ENCODE results near the gene FRYL.
A peak's percentile ranks its signal among the peaks of the same experiment; 100 is the strongest.
"Not testable (repeated sequence)": the region's sequence is repeated elsewhere in the genome, so short reads cannot be mapped to it uniquely, and the experiment has no call there.

FRYL gene

DNA sequence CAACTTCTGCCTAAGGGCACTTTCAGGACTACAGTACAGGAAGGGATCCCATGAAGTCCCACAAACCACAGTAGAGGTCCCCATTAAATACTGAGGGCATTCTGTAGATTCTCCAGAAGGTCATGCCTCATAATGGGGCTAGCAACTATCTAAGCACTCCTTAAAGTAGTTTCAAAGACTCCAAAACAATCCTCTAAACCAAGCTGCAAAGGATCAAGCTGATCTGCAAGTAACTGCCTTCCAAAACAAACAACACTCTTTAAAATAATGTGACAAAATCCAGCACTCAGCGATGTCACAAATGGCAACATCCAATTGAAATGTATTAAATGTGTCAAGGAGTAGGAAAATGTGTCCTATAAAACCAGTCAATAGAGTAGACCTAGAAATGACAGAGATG is 118.7 kb downstream of the FRYL start:
- DNase-seq (ENCODE audit: low read depth in 2 of 2): no peak

DNA sequence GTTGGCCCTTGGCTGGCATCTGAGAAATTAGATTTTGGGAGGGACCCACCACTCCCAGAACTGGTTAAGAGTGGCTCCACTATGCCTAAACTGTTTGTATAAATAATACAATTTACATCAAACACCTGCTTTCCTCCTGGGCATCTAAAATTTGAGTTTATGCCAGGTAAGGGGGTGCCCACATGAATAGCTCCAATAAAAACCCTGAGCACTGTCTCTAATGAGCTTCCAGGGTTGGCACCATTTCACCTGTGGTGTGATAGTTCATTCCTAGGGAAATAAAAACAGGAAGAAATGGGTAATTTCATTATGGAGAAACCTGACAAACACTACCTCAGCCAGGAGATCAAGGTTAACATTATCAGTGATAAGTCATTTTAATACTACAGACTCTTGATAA is 119.7 kb downstream of the FRYL start:
- DNase-seq (ENCODE audit: low read depth in 2 of 2): no peak

- DNase-seq (ENCODE audit: low read depth in 2 of 2): no peak
Observed at GRCh38 chr4:48654015-48654664, 125.9 kb downstream of the FRYL start.

DNA sequence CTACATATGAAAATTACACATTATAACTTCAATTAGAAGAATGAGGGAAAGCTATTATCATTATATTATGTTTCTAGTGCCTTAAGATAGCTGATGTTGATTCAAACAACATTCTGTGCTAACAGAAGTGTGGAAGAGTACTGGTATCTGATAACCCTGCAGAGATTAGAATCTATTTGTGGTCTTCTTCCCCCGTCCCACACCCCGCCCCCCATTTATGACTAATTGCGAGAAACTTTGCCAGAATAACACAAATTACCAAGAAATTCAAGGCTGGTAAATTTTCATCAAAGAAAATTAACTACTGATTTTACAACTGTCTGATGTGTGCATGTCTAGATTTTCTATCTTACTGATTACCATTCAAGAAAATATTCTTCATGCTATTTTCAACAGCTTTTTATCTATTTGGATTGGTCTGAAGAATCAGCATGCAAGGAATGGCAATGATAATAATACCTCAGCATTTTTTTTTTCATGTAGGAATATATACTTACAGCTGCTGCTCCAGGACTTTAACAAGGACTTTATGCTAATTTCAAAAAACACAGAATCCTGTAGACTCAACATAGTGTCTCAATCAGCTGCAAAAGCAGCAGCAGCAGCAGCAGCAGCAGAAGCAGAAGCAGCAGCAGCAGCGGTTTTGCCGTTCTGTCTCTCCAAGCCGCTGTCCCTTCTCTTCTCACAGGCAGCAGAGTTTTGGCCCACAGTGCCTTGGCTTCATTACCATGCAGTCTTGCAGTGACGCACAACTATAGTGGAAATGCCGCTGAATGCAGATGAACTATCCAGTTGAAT is 126.7 kb downstream of the FRYL start:
- DNase-seq (ENCODE audit: low read depth in 2 of 2): peak; percentile 28 to 35

- no peak for DNase-seq (ENCODE audit: low read depth in 2 of 2)
Observed at GRCh38 chr4:48651914-48652313, 128.2 kb downstream of the FRYL start.

- DNase-seq (ENCODE audit: low read depth in 2 of 2): no peak
Observed at GRCh38 chr4:48649505-48649904, 130.6 kb downstream of the FRYL start.

- no peak for DNase-seq (ENCODE audit: low read depth in 2 of 2)
Observed at GRCh38 chr4:48645225-48645794, 134.8 kb downstream of the FRYL start.

DNA sequence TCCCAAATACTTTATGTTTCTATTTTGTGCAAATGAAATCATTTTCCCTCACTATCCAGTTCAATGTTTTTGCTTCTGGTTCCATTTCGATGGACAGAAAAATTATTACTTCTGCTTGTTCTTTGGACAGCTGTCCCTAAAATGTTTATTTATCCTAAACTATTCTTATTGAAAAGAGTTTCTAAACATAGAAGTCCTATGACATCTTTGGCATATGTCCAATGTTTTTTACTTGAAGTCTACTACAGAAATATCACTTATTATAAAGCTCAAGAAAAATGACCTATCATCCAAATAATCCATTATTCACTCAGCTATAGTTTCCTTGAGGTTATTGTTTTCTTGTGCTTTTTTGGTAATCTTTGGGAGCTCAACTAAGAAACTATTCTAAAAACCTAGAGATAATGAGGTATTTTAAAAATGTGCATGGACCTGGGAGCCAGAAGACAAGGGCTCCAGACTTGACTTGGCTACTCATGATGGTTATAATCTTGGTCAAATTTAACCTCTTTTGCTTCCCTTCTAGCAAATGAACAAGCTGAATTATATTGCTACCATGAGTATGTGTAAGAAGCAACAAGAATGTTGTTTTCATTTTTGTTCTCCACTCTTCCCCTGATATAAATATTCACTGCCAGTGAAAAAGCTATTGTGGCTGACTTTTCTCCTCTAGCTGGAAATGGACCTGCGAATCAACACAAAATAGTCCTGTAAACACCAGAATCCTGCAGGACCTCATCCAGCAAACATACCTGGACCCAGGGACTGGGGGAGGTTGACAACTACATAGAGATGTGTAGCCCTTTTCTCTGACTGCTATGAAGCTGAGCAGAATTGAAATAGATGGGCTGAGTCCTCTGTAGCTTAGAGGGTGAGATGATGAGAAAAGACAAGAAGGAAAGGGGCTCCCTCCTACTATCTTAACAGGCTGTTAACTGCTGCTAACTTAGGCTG is 137.4 kb downstream of the FRYL start:
- no peak for DNase-seq (ENCODE audit: low read depth in 2 of 2)

DNA sequence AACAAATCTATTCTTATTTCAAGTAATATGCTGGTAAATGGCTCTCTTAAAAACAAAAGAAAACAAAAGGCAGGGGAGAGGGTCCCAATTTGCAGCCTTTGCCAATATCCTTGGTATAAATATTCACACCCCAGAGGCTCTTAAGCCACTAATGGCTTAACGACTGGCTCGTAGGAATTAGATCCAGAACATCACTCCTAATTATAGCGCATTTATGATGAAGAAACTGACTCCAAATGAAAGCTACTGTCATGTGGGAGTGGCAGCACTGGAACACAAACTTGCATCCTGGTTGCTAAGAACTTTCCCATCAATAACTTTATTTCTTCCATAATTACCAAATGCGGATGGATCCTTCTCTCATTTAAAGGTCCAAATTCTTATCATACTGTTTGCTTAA is 138.7 kb downstream of the FRYL start:
- no peak for DNase-seq (ENCODE audit: low read depth in 2 of 2)

- no peak for DNase-seq (ENCODE audit: low read depth in 2 of 2)
Observed at GRCh38 chr4:48640699-48641098, 139.4 kb downstream of the FRYL start.

- DNase-seq (ENCODE audit: low read depth in 2 of 2): no peak
Observed at GRCh38 chr4:48640225-48640624, 139.9 kb downstream of the FRYL start.

DNA sequence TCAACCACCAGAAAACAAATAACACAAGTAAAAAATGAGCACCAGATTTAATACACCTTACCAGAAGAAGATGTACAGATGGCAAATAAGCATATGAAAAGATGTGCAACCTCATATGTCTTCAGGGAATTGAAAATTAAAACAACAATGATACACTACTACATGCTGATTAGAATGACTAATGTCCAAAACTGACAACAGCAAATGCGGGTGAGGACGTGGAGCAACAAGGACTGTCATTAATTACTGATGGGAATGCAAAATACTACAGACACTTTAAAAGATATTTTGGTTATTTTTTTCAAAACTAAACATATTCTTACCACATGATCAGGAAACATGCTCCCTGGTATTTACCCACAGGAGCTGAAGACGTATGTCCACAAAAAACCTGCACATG is 140.3 kb downstream of the FRYL start:
- no peak for DNase-seq (ENCODE audit: low read depth in 2 of 2)

DNA sequence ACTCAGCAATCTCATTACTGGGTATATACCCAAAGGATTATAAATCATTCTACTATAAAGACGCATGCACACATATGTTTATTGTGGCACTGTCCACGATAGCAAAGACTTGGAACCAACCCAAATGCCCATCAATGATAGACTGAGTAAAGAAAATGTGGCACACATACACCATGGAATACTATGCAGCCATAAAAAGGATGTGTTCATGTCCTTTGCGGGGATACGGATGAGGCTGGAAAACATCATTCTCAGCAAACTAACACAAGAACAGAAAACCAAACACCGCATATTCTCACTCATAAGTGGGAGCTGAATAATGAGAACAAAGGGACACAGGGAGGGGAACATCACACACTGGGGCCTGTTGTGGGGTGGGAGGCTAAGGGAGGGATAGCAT is 141.5 kb downstream of the FRYL start:
- DNase-seq (ENCODE audit: low read depth in 2 of 2): not testable (repeated sequence)

DNA sequence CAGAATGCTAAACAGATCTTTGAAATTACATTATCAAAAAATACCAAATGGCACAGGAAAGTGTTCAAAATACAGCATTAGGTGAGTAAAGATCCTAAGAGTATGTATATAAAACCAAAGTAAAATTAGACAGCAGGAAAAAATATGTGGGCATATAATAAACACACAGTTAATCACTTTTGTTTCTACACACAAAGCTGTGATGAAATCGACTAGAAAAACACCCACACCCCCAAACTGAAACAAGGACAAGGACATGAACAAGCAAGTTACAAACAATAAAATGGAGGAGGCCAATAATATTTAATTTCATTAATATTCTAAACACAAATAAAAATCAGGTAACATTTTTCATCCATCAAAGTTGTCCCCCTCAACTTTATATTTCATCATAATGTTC is 143.2 kb downstream of the FRYL start:
- DNase-seq (ENCODE audit: low read depth in 2 of 2): no peak

GRCh38 chr4:48635980-48636379 is 144.1 kb downstream of the FRYL start:
- DNase-seq (ENCODE audit: low read depth in 2 of 2): no peak

DNA sequence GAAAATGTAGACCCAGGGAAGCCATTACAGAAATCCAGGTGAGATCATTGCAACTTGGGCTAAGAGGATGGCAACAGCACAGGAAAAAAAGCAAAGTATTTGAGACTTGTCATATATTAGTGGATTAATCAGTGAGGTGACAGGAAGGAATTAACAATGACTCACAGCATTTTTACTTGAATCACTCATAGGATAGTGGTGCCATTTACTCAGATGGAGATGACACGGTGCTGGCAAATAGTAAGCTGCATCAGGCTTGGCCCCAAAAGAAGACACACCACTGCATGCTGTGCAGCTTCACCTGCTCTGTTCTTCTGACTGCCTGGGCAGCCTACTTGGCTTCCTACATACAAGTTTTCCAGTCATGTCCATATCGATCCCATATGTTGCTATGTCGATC is 144.8 kb downstream of the FRYL start:
- peak in 1 of 2 donors; percentile 2 for DNase-seq (ENCODE audit: low read depth in 2 of 2)

DNA sequence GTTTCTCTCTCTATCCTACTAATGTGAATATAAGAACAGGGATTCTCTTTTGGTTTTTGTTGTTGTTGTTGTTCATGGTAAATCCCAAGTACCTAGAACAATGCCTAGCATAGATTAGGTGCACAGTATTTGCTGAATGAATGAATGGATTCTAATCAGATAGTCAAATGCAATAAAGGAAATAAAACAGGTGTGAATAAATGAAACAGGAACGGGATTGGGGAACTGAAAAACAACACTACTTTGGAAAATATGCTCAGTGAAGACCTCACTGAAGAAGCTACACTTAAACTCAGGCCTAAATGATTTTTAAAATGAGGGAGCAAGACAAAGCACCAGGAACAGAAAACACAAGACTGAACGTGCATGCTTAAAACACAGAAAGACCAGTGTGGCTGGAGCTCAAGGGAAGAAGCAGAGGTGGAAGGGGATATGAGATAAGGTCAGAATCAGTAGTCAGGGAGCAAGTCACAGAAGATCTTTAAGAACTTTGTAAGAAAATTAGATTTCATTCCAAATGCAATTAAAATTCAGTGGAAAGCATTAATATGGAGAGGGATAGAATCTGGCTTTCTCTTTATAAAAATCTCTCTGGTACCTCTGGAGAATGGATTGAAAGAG is 145.3 kb downstream of the FRYL start:
- no peak for DNase-seq (ENCODE audit: low read depth in 2 of 2)

GRCh38 chr4:48633657-48634056 is 146.4 kb downstream of the FRYL start:
- DNase-seq (ENCODE audit: low read depth in 2 of 2): no peak

DNA sequence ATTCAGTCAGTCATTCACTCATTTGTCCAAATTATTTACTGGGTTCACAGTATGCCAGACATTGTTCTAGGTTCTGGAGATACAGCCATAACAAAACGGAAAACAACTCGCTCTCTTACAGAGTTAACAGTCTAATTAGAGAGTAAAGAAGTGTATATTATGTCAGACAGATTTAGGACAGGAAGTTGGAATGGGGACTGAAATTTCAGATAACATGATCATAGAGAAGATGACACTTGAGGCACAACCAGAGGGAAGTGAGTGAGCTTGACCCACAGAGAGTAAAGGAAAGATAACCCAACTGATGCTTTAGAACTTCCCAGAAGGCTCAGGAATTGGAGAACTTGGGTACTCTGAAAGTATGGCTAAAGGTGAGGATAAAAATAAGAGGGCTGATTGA is 150.6 kb downstream of the FRYL start:
- DNase-seq (ENCODE audit: low read depth in 2 of 2): no peak

GRCh38 chr4:48623182-48623780 is 156.8 kb downstream of the FRYL start:
- DNase-seq (ENCODE audit: low read depth in 2 of 2): no peak

- DNase-seq (ENCODE audit: low read depth in 2 of 2): no peak
Observed at GRCh38 chr4:48620831-48621230, 159.2 kb downstream of the FRYL start.
